ENCODE data around the gene STOM.

- TF ChIP-seq, protein P1, sequence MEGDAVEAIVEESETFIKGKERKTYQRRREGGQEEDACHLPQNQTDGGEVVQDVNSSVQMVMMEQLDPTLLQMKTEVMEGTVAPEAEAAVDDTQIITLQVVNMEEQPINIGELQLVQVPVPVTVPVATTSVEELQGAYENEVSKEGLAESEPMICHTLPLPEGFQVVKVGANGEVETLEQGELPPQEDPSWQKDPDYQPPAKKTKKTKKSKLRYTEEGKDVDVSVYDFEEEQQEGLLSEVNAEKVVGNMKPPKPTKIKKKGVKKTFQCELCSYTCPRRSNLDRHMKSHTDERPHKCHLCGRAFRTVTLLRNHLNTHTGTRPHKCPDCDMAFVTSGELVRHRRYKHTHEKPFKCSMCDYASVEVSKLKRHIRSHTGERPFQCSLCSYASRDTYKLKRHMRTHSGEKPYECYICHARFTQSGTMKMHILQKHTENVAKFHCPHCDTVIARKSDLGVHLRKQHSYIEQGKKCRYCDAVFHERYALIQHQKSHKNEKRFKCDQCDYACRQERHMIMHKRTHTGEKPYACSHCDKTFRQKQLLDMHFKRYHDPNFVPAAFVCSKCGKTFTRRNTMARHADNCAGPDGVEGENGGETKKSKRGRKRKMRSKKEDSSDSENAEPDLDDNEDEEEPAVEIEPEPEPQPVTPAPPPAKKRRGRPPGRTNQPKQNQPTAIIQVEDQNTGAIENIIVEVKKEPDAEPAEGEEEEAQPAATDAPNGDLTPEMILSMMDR (IDR thresholded peaks at IDR 0.05; ENCODE audit: low read length) = no peak
- no peak for TF ChIP-seq EZH2 (IDR thresholded peaks at IDR 0.05; ENCODE audit: borderline replicate concordance, low read length)
Measured at GRCh38 chr9:121299467-121300282, 70.4 kb downstream of the STOM start.
